Measurements from ENCODE around the gene MATN4. TPM values are rescaled to one million over a fixed set of nuclear protein-coding genes. Genes with fewer than 3 reads are reported as not detected.

MATN4 gene
- total and polyA plus RNA-seq, 5 donors: 0.05 to 0.20 (median 0.16) TPM; not detected in 1

DNA sequence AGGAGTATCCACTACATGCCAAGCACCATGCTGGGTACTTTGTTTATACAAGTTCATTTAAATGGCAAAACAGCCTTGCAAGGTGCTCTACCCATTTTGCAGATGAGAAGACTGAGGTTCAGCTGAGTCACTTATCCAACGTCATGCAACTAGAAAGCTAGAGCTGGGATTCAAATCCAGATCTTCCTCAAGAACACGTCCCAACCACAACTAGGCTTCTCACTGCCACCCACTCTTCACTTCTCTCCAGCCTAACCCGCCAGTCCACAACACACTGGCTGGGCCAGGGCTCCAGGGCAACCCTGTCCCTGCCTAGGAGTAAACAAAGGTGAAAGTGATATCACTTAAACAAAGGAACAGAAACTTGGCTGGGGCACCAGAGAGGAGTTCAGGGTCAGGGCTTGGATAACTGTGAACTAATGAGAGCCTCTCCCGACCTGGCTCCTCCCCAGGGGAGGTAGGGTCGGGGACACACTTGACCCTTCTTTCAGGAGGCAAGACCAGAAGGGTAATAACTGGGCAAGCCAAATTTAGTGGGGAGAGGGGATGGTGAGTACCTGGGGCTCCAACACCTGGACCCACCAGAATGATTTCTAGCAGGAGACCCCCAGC is 32.2 kb upstream of the MATN4 start:
- no peaks in the 10 kb centered on the region for H3K9me3 ChIP-seq (ENCODE audit: control insufficient read depth, low read length)
- H3K4me3 ChIP-seq (ENCODE audit: low read length): no peak overlapping the region
- ATAC-seq (no peak), DNase-seq (no peak)
- intact Hi-C loops (cut with DNase I): no loop called here
- H3K27me3 ChIP-seq (ENCODE audit: control insufficient read depth, insufficient read depth): no peaks in the 10 kb centered on the region
- peaks cover 41% of the 10 kb centered on the region for H3K4me1 ChIP-seq (ENCODE audit: control insufficient read depth, insufficient read depth, low read length)
- WGBS: 60% methylated on average over 5 of the region's 5 CpGs
- H3K27ac ChIP-seq (ENCODE audit: low read length): peak overlapping the region; percentile 98

DNA sequence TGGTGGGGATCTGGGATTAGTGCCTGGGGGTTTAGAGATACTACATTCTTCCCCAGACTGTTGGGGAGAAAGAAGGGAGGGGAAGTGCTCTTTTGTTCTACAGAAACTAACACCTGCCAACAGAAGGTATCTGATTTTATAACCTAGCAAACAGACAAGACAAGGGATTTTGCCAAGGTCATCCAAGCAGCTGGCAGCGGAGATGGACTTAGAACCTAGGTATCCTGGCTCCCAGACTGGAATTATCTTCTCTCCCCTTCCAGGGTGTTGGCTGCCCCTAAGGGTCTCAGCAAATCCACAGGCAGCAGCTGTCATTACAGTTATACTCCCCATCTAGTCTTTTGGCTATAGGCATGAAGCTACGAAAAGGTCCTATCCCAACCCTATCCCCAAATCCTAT is 31.7 kb upstream of the MATN4 start:
- no peak for DNase-seq
- no peak for ATAC-seq
- H3K27me3 ChIP-seq (ENCODE audit: control insufficient read depth, insufficient read depth): no peaks in the 10 kb centered on the region
- 96% methylated on average over 2 of the region's 2 CpGs for WGBS
- H3K4me3 ChIP-seq (ENCODE audit: low read length): no peak overlapping the region
- H3K27ac ChIP-seq (ENCODE audit: low read length): peak overlapping the region; percentile 49
- no peaks in the 10 kb centered on the region for H3K9me3 ChIP-seq (ENCODE audit: control insufficient read depth, low read length)
- peaks cover 41% of the 10 kb centered on the region for H3K4me1 ChIP-seq (ENCODE audit: control insufficient read depth, insufficient read depth, low read length)
- intact Hi-C loops (cut with DNase I): no loop called here

DNA sequence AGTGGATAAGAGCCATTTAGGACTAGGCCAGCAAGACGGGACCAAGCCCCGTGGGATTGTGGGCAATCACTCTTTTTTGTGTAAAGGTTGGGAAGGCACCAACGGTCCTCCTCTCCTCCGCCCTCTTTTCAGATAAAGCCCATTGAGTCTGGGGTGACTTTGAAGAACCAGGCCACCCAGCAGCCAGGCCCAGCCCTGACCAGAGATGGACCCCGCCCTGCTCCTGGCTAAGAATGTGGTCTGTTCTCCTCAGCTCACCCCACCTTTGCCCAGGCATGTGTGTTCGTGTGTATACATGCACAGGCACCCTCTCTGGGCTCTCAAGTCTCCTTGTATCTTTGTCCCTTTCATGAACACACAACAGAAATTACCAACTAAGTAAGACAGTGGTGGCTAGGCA is 31.0 kb upstream of the MATN4 start:
- no peak overlapping the region for H3K4me3 ChIP-seq (ENCODE audit: low read length)
- 77% methylated on average over 6 of the region's 6 CpGs for WGBS
- ATAC-seq: no peak
- H3K27ac ChIP-seq (ENCODE audit: low read length): peak overlapping the region; percentile 39
- intact Hi-C loops (cut with DNase I): no loop called here
- H3K4me1 ChIP-seq (ENCODE audit: control insufficient read depth, insufficient read depth, low read length): peaks cover 38% of the 10 kb centered on the region
- DNase-seq: no peak
- H3K27me3 ChIP-seq (ENCODE audit: control insufficient read depth, insufficient read depth): no peaks in the 10 kb centered on the region
- H3K9me3 ChIP-seq (ENCODE audit: control insufficient read depth, low read length): no peaks in the 10 kb centered on the region

DNA sequence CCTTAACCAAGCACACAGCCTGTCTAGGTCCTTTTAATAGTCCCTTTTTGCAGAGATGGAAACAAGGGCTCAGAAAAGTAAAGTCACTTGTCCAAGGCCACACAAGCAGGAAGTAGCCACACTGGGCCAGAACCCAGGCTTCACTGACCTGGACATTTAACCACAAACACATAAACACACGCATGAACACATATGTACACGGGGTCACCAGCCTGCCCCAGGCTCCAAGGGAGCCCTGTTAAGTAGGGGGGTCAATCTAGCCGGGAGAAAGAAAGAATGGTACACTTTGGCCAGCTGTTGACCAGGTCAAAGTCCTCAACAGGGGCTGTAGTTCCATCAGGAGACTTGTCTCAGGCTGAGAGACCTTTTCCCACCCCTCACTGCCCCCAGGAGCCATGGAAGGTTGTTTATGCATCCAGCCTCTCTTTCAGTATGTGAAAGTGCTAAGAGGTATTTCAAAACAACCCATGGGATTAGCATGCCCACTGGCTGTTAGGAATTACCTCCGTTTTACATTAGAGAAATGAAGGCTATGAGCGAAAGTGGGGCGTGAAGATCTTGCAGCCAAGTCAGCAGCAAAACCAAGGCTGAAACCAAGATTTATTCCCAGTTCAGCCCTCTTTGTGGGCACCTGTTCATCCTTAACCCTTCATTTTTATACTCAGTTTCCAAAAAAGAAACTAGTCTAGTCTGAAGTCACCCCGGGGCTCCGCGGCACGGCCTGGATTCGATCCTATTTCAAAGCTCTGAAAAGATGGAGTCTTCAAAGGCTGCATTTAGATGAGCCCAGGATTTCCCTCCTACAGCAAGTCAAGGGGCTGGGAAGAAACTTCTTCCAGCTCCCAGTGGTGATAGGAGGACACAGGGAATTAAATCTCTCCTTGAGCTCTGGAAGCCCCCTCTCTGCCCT is 30.3 kb upstream of the MATN4 start:
- Histone ChIP-seq H3K27me3 (ENCODE audit: control insufficient read depth, insufficient read depth) (no peaks in the 10 kb centered on the region), H3K9me3 (ENCODE audit: control insufficient read depth, low read length) (no peaks in the 10 kb centered on the region), H3K4me1 (ENCODE audit: control insufficient read depth, insufficient read depth, low read length) (peaks cover 32% of the 10 kb centered on the region), H3K27ac (ENCODE audit: low read length) (peak overlapping the region; percentile 88), H3K4me3 (ENCODE audit: low read length) (no peak overlapping the region)
- intact Hi-C loops (cut with DNase I): no loop called here
- ATAC-seq (no peak), DNase-seq (no peak)
- WGBS: 83% methylated on average over 11 of the region's 11 CpGs

DNA sequence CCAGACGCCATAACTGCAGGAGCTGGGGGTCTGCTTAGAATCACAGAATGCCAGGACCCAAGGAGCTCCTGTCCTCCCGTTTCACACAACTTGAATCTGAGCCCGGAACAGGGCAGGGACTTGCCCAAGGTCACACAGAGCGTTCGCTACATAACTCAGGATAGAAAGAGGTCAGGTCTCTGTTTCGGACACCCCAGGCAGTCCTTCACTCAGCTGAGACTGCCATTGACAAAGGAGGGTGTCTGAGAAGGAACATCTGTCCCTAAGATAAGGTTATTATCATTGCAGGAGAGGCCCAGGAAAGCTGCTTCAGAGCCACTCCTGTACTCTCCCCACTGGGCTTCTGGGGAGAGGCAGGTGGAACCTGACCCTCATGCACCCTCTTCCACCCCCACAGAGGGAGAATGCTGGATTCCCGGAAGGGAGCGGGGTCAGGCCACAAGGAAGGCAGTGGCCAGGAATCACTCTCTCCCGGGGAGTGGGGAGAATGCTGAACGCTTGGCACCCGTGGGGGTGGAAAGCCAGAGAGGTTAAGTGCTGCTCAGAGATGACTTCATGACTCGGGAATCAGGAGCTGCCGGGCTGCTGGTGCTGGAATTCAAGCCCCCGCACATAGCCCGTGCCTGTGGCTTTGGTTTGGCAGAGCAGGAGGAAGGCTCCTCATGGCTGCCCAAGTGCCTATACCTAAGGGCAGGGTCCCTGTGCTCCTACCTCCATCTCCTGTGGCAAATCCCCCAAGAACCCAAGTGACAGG is 29.4 kb upstream of the MATN4 start:
- H3K9me3 ChIP-seq (ENCODE audit: control insufficient read depth, low read length): no peaks in the 10 kb centered on the region
- WGBS: 44% methylated on average over 15 of the region's 15 CpGs

DNA sequence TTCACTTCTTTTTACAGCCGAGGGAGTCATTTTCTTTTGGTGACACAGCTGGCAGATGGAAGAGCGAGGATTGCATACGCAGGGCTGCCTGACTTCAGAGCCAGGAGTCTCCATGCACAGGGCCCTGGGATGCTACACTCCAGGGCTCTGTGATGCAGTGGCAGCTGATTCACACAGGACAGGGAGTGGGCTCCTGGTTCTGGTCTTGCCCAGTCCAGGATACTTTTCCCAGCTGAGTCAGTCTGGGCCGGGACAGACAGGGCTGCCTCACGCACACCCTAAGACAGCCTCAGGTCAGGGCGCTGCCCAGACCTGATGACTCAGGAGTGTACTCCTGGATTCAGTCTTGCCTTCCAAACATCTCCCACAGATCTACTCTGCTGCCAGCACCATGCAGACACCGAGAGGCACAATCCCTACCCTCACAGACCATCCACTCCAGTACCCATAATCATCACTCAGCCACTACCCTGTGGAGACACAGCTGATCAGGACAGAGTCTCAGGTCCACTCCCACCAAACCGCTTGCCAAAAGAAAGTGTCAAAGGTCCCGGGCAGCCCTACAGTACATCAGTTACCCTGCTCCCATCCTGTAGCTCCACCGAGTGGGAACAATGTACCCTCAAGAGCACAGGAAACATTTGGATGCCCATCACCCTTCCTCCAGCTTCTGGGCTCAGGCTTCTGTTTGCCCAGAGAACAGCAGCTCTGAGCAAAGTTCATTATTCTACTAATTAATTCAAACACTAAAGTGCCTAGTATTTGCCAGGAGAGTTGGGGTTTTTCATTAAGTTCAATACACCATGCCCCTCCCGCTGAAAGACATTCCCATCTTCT is 28.6 kb upstream of the MATN4 start:
- H3K9me3 ChIP-seq (ENCODE audit: control insufficient read depth, low read length): no peaks in the 10 kb centered on the region
- no peaks in the 10 kb centered on the region for H3K27me3 ChIP-seq (ENCODE audit: control insufficient read depth, insufficient read depth)
- peaks cover 25% of the 10 kb centered on the region for H3K4me1 ChIP-seq (ENCODE audit: control insufficient read depth, insufficient read depth, low read length)
- DNase-seq (no peak), ATAC-seq (peak; percentile 61 to 64)
- no peak overlapping the region for H3K4me3 ChIP-seq (ENCODE audit: low read length)
- 61% methylated on average over 11 of the region's 11 CpGs for WGBS
- intact Hi-C loops (cut with DNase I): no loop called here
- peak overlapping the region; percentile 88 for H3K27ac ChIP-seq (ENCODE audit: low read length)

More for the DNA sequence above, 29.4 kb upstream of the MATN4 start:
- peak; percentile 55 to 79 (median 74) for DNase-seq
- intact Hi-C loops (cut with DNase I): no loop called here
- Histone ChIP-seq H3K4me3 (ENCODE audit: low read length) (no peak overlapping the region), H3K4me1 (ENCODE audit: control insufficient read depth, insufficient read depth, low read length) (peaks cover 27% of the 10 kb centered on the region), H3K27ac (ENCODE audit: low read length) (peak overlapping the region; percentile 88), H3K27me3 (ENCODE audit: control insufficient read depth, insufficient read depth) (no peaks in the 10 kb centered on the region)
- ATAC-seq: peak; percentile 44 to 58

DNA sequence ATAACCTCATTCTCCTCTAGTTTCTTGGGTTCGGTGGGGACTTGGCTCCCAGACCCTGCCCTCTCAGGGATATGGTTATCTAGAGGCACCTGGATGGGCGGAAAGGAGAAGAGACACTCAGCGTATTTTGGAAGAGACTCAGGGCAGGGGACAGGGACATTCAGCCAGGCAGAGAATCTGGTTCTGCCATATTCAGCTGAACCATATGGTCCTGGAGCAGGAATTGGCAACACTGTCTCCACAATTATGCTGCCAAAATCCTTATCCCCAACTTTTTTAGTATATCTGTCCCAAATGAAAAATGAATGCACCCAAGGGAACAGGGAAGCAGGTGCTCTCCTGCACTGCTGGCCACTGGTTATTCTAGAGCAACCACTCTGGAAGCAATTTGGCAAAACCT is 22.4 kb upstream of the MATN4 start:
- Histone ChIP-seq H3K9me3 (ENCODE audit: control insufficient read depth, low read length) (no peaks in the 10 kb centered on the region), H3K4me3 (ENCODE audit: low read length) (no peak overlapping the region), H3K27me3 (ENCODE audit: control insufficient read depth, insufficient read depth) (no peaks in the 10 kb centered on the region), H3K4me1 (ENCODE audit: control insufficient read depth, insufficient read depth, low read length) (no peaks in the 10 kb centered on the region), H3K27ac (ENCODE audit: low read length) (no peak overlapping the region)
- DNase-seq (no peak), ATAC-seq (no peak)
- WGBS: 94% methylated on average over 3 of the region's 3 CpGs
- intact Hi-C loops (cut with DNase I): no loop called here

DNA sequence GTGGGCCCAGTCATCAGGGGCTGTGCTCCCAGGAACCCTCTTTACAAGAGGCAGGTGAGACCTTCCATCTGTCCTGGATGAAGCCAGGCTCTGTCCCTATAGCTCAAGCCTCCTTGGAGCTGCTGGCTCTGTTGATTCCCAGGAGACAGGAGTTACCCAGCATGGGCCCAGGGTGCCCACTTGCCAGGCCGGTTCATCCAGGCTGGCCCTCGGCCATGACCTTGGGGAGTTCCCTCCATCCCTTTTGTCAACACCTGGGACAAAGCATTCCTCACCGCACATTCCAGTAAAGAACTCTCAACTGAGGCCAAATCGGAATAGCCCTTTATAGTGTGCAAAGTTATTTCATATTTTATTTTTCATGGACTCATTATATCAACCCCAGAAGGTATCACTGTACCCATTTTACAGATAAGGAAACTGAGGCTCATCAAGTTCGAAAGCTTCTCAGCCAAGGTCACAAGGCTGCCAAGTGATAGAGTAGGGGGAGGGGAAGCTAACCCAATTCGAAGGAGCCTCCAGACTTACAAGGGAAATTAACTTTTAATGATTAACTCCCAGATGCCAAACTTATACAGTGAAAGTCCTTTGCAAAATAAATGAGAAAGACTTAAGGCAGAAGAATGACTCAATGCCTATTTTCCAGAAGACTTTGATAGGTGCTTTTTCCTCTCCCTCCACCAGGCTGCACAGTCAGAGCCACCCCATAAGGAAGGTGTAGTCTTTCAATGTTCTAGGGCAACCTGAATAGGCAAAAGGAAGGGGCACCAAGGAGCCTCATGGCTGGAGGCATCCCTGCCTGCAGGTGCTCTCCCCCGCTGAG is 21.6 kb upstream of the MATN4 start:
- Histone ChIP-seq H3K27ac (ENCODE audit: low read length) (no peak overlapping the region), H3K27me3 (ENCODE audit: control insufficient read depth, insufficient read depth) (no peaks in the 10 kb centered on the region), H3K4me3 (ENCODE audit: low read length) (no peak overlapping the region), H3K4me1 (ENCODE audit: control insufficient read depth, insufficient read depth, low read length) (no peaks in the 10 kb centered on the region), H3K9me3 (ENCODE audit: control insufficient read depth, low read length) (no peaks in the 10 kb centered on the region)
- intact Hi-C loops (cut with DNase I): no loop called here
- DNase-seq (no peak), ATAC-seq (no peak)
- WGBS: 83% methylated on average over 7 of the region's 7 CpGs

DNA sequence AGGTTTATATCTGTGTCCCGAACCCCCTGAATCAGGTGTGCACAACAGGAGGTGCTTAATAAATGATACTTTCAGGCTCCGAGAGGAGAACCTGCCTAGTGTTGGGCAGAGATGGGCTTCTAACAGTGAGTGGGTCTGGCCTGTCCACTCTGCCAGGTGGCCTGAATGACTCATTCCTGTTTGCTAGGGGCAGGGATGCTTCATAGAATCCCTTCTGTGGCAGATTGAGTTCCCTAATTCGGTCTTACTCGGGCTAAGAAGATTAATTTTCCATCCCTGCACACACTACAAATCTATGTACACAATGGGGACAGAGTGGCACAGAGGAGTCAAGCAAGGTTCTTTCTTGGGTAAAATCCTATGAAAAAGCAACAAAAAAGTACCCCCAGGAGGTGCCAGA is 20.4 kb upstream of the MATN4 start:
- WGBS: 93% methylated on average over 4 of the region's 4 CpGs
- Histone ChIP-seq H3K9me3 (ENCODE audit: control insufficient read depth, low read length) (no peaks in the 10 kb centered on the region), H3K27ac (ENCODE audit: low read length) (no peak overlapping the region), H3K27me3 (ENCODE audit: control insufficient read depth, insufficient read depth) (no peaks in the 10 kb centered on the region), H3K4me1 (ENCODE audit: control insufficient read depth, insufficient read depth, low read length) (no peaks in the 10 kb centered on the region), H3K4me3 (ENCODE audit: low read length) (no peak overlapping the region)
- intact Hi-C loops (cut with DNase I): no loop called here
- ATAC-seq (no peak), DNase-seq (no peak)

DNA sequence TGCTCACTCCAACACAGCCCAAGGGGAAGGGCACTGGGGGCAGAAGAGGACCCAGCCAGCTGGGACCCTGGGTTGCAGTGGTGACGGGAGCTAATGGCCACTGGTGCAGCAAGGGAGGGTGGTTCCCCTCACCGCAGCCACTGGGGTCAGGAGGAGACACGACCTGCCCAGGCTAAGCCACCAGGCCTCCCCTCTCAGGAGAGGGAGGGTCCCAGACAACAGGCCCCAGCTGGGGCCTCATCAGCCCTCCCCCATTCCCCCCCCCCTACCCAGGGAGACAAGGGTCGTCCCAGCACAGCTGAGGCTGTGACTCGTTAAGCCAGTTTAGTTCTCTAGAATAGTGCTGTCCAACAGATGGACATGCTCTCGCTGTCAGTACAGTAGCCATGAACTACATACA is 17.3 kb upstream of the MATN4 start:
- no peak for DNase-seq
- no peak overlapping the region for H3K27ac ChIP-seq (ENCODE audit: low read length)
- intact Hi-C loops (cut with DNase I): no loop called here
- H3K4me1 ChIP-seq (ENCODE audit: control insufficient read depth, insufficient read depth, low read length): no peaks in the 10 kb centered on the region
- ATAC-seq: peak in 1 of 2 donors; percentile 6
- WGBS: 60% methylated on average over 6 of the region's 6 CpGs
- no peaks in the 10 kb centered on the region for H3K27me3 ChIP-seq (ENCODE audit: control insufficient read depth, insufficient read depth)
- no peaks in the 10 kb centered on the region for H3K9me3 ChIP-seq (ENCODE audit: control insufficient read depth, low read length)
- no peak overlapping the region for H3K4me3 ChIP-seq (ENCODE audit: low read length)

Measured in right cardiac atrium (tissue), 5 donors.